Muscle layer of duodenum (tissue), 2 donors: Measurements from ENCODE around the gene MTMR8.

ENCODE experiments used
- H3K27ac ChIP-seq: one replicate; pipeline ENCODE4 v1.7.0; 2013; ENCODE audit warnings: mild to moderate bottlenecking, low read length
- H3K27me3 ChIP-seq: one replicate; pipeline ENCODE4 v1.7.0; 2013; ENCODE audit warnings: low read depth, mild to moderate bottlenecking, control low read depth, low read length
- H3K36me3 ChIP-seq, 2 donors: one replicate each; pipeline ENCODE4 v1.7.0; 2013; ENCODE audit warnings: low read length in 2 of 2, control low read depth in 1 of 2, mild to moderate bottlenecking in 1 of 2; ENCODE audit not compliant: insufficient read depth in 2 of 2, control insufficient read depth in 1 of 2
- H3K4me1 ChIP-seq, 2 donors: one replicate each; pipeline ENCODE4 v1.7.0; 2013; ENCODE audit warnings: low read length in 2 of 2, mild to moderate bottlenecking in 2 of 2, control low read depth in 1 of 2, moderate library complexity in 1 of 2; ENCODE audit not compliant: insufficient read depth in 2 of 2, control insufficient read depth in 1 of 2
- H3K4me3 ChIP-seq, 2 donors: one replicate each; pipeline ENCODE4 v1.7.0; 2013; ENCODE audit warnings: low read length in 2 of 2, low read depth in 1 of 2, mild to moderate bottlenecking in 1 of 2
- H3K9me3 ChIP-seq, 2 donors: one replicate each; pipeline ENCODE4 v1.7.0; 2013; ENCODE audit warnings: low read length in 2 of 2, control low read depth in 1 of 2, mild to moderate bottlenecking in 1 of 2; ENCODE audit not compliant: control insufficient read depth in 1 of 2
- donor health status: healthy.

MTMR8 gene

GRCh38 chrX:64313624-64314023, 81.6 kb downstream of the MTMR8 start:
- H3K9me3 ChIP-seq, result no peaks in the 10 kb centered on the region
- no peak overlapping the region for H3K27ac ChIP-seq
- H3K4me1 ChIP-seq, result no peaks in the 10 kb centered on the region
- no peaks in the 10 kb centered on the region for H3K36me3 ChIP-seq
- H3K27me3 ChIP-seq, result no peaks in the 10 kb centered on the region
- no peak overlapping the region for H3K4me3 ChIP-seq

- Histone ChIP-seq H3K4me3 (no peak overlapping the region), H3K36me3 (no peaks in the 10 kb centered on the region), H3K9me3 (peaks cover 0 to 8% of the 10 kb centered on the region in 2 donors), H3K4me1 (no peaks in the 10 kb centered on the region), H3K27ac (no peak overlapping the region), H3K27me3 (no peaks in the 10 kb centered on the region)
Measured at GRCh38 chrX:64306712-64307111, 88.5 kb downstream of the MTMR8 start.

- H3K4me3 ChIP-seq, result no peak overlapping the region
- H3K27ac ChIP-seq, result no peak overlapping the region
- H3K27me3 ChIP-seq, result no peaks in the 10 kb centered on the region
- H3K9me3 ChIP-seq, result peaks cover 0 to 8% of the 10 kb centered on the region in 2 donors
- peaks cover 0 to 6% of the 10 kb centered on the region in 2 donors for H3K36me3 ChIP-seq
- H3K4me1 ChIP-seq, result no peaks in the 10 kb centered on the region
Measured at GRCh38 chrX:64291123-64291522, 104.1 kb downstream of the MTMR8 start.

- Histone ChIP-seq H3K36me3 (no peaks in the 10 kb centered on the region), H3K27me3 (no peaks in the 10 kb centered on the region), H3K27ac (no peak overlapping the region), H3K4me3 (no peak overlapping the region), H3K9me3 (no peaks in the 10 kb centered on the region), H3K4me1 (no peaks in the 10 kb centered on the region)
Measured at GRCh38 chrX:64265265-64265664, 130.0 kb downstream of the MTMR8 start.

- H3K4me1 ChIP-seq, result no peaks in the 10 kb centered on the region
- no peak within 1 kb of the TSS for H3K4me3 ChIP-seq
- H3K9me3 ChIP-seq, result no peaks in the 10 kb centered on the region
- H3K36me3 ChIP-seq, result no peaks in the 10 kb centered on the region
- H3K27ac ChIP-seq, result no peak within 1 kb of the TSS
- H3K27me3 ChIP-seq, result no peaks in the 10 kb centered on the region
Measured at GRCh38 chrX:64230123-64230970, 164.9 kb downstream of the MTMR8 start, which contains the start of gene ASB12. Gene ASB12, minus strand, starts transcription at chrX:64230607. Its CDS starts 4,957 bp downstream, at chrX:64225650.

- Histone ChIP-seq H3K27me3 (no peaks in the 10 kb centered on the region), H3K27ac (no peak overlapping the region), H3K4me3 (no peak overlapping the region), H3K9me3 (no peaks in the 10 kb centered on the region), H3K36me3 (no peaks in the 10 kb centered on the region), H3K4me1 (no peaks in the 10 kb centered on the region)
Measured at GRCh38 chrX:64229154-64229553, 166.1 kb downstream of the MTMR8 start.
